IPS DF 19.7 (cell line): Measurements from ENCODE around the gene NLRP6.
"Not testable (repeated sequence)": the region's sequence is repeated elsewhere in the genome, so short reads cannot be mapped to it uniquely, and the experiment has no call there.

Experiments
- DNase-seq: peaks from one replicate; pipeline ENCODE4 v3.0.0-alpha.2; 2013; ENCODE audit warnings: low read depth, low spot score

Gene NLRP6

GRCh38 chr11:293852-294661, 15.8 kb downstream of the NLRP6 start:
- DNase-seq, result no peak

DNA sequence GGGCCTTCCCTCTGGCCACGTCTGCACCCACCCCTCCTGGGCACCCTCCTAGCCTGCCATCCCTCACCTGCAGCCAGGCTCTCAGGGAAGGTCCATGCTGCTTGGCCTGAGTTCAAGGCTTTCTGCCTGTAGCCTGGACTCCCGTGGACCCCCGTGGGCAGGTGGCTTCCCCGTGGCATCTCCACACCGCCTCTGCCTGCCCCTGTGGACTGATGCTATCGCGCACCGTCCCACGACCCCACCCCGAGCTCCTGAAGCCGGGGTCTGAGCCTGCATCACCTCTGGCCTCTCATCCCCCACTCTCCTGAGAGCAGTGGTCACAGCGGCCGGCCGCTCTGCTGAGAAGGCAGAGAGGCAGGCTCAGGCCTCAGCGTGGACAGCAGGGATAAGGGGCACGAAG, 16.6 kb downstream of the NLRP6 start:
- no peak for DNase-seq

DNA sequence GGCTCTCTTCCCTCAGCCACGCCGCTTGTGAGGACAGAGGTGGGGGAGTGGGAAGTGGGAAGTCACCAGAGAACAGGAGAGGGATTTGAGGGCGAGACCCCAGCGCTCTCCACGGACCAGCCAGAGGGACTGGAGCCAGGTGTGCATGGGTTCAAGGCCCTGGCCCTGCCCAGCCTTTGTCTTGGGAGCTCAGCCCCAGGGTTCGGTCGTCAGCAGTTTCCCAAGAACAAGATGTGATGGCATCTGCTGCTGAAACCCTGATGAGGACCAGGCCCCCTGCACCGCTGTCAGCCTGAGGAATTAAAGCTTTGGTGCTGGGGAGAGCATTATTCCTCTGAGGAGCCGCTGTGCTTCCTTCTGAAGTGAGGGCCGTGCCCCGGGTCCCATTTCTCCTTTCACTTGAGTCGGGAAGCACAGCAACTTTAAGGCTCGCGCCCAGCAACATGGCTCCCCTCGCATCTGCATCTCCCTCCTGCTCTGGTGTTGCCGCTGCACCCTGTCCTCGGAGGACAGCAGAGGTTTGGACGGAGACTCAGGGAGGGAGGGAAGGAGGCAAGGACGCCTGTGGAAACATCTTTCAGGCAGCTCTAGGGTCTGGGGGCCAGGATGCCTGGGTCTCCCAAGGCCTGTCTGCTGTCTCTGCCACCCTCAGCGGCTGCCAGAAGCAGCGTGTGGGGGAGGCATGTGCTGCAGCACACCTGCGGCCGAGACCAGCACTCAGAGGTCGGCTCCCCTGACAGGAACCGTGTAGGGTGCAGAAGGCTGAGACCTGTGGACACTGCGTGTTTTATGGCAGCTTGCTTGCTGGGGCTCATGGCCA, 17.4 kb downstream of the NLRP6 start:
- DNase-seq, result no peak

- DNase-seq, result no peak
Observed at GRCh38 chr11:296171-297050, 18.2 kb downstream of the NLRP6 start.

DNA sequence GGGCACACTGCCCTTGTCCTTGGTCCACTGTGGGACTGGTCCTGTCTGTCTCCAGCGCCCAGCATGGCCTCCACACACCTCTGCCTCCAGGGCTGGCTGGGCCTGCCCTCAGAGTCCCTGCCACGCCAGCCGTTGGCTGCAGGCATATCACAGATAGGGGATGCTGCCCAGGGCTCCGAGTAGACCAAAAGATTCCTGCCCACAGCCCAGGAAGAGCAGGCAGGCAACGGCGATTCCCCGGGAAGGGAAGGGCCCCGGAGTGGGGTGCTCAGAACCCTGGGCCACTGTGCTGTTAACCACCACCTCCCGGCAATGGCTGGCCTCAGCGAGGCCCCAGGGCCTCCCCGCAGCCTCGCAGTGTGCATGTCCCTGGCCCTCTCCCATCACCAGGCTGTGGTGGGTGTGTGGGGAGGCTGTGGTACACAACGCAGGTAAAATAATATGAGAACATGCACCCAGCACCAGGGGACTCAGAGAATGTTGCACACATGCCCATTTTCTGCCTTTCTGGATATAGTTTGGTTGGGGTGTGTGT, 18.9 kb downstream of the NLRP6 start:
- DNase-seq, result no peak

- DNase-seq, result no peak
Observed at GRCh38 chr11:297586-298405, 19.6 kb downstream of the NLRP6 start.

DNA sequence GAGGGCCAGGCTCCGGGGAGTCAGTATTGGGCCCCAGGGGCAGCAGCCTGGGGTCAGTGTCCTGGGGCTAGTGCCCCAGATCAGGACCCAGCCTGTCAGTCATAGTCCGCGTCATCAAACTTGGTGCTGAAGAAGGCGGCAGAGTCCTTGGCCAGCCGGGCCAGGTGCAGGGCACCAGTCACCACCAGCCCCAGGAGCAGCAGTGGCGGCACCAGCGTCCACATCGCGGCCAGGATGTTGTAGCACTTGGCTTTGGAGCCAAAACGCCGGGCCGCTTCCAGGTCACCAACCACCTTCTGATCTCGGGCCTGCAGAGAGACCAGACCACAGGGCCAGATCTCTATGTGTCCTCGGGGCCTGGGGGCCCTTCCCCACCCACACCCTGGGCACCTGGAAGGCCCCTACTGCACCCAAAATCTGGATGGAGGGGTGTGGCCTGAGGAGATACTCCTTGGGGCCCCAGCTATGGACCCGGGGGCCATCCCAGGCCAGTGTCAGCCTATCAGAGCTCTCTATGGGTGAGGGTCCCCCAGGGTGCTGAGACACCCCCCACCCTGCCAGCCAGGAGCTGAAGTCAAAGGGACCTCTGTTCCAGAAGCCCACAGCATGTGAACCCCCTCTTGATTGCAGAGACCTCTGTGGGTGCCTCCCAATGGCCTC, 20.3 kb downstream of the NLRP6 start:
- no peak for DNase-seq

DNA sequence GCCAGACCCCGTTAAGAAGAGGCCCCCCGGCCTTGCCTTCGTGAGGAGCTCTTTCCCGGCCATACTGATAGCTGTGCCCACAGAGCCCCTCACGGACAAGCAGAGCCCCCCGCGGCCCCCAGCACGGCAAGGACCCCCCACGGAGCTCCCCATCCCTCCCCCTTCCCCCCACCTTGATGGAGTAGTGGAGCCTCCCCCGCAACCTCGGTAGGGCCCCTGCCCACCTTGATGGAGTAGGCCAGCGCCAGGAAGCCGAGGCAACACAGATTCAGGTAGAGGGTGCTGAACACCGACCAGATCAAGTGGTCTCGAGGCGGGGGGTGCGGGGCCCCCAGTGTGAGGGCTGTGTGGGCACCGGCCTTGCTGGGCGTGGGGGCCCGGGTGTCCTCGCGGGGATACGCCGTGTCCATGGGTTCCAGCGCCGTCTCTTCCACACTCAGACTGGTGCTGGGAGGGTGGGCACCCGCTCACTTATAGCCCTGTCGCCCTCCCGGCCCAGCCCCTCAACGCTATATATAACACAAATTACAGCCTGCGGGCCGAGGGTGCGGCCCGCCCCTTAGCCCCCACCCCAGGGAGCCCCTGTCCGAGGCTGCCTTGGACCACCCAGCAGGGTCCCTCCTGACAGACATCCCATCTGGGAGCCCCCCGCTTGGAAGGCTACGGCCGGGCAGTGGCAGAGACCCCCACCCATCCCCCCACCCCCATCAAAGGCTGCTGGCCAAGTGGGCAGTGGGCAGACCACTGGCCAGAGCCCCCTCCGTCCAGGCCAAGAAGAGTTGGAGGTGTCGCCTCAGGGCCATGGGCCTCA, 21.1 kb downstream of the NLRP6 start, which contains the start of gene IFITM5:
TSS of gene IFITM5 (minus strand) at position 446 of the 811 bp plus-strand sequence. CDS start at position 410, 36 bp downstream.
- no peak for DNase-seq

- no peak for DNase-seq
Observed at GRCh38 chr11:299951-300735, 21.9 kb downstream of the NLRP6 start.

DNA sequence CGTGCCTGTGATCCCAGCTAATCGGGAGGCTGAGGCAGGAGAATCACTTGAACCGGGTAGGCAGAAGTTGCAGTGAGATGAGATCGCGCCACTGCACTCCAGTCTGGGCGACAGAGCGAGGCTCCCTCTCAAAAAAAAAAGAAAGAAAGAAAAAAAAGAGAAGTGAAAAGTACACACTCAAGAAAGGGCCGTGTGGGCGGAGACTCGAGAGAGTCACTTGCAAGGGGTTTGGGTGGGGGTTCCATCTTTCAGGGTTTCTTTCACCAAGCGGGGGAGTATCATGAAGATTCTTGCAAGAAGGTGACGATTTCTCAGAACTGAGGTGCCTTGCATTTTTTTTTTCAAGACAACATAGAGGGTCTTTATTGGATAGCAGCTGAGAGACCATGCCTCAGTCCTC, 25.2 kb downstream of the NLRP6 start:
- DNase-seq, result no peak

DNA sequence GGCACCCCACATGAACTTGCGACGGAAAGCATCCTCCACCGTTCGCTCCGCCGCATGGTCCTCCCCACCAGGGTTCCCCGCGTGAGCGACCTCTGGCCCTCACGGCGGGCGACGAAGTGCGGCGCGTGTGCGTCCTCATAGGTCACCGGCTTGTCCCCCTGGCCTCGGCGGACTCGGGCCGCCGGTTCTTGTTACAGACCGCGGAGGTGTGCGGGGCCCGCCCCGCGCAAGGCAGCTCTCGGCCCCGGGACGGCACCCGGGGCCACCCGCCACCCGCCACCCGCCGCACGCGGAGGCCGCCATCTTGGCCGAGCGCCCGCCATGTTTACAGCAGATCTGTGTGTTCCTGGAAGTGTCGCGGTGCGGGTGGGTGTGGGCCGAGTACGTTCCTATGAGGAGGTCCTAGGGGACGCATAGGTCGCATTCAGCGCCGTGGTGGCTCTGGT, 25.9 kb downstream of the NLRP6 start:
- no peak for DNase-seq

DNA sequence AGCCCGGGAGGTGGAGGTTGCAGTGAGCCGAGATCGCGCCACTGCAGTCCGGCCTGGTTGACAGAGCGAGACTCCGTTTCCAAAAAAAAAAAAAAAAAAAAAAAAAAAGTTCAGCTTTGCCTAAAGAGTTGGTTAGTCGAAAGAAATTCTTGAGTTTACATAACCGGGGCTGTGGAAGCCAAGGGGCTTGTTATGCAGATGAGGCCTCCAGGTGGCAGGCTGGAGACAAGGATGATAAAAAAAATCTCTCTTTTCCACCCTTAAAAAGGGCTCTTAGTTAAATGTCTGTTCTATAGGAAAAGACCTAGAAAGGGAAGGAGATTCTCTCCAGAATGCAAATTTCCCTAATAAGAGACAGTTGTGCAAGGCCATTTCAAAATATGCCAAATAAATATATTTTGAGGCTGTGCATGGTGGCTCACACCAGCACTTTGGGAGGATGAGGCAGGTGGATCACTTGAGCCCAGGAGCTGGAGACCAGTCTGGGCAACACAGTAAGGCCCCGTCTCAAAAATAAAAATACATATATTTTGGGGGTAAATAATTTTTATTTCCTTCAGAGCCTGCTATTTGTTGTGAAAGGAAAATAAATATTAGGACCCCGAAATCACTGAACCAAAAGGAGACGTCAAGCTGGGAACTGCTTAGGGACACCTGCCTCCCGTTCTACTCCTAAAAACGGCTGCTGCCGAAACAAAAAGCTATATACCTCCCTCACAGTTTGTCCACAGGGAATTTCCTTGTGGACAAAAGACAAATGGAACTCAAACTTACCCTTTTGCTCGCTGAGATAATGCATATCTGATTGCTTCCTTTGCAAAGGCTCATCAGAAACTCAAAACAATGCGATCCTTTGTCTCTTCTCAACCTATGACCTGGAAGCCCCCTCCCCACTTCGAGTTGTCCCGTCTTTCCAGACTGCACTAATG, 27.0 kb downstream of the NLRP6 start:
- DNase-seq, result no peak

- DNase-seq, result no peak
Observed at GRCh38 chr11:305844-306211, 27.6 kb downstream of the NLRP6 start.

DNA sequence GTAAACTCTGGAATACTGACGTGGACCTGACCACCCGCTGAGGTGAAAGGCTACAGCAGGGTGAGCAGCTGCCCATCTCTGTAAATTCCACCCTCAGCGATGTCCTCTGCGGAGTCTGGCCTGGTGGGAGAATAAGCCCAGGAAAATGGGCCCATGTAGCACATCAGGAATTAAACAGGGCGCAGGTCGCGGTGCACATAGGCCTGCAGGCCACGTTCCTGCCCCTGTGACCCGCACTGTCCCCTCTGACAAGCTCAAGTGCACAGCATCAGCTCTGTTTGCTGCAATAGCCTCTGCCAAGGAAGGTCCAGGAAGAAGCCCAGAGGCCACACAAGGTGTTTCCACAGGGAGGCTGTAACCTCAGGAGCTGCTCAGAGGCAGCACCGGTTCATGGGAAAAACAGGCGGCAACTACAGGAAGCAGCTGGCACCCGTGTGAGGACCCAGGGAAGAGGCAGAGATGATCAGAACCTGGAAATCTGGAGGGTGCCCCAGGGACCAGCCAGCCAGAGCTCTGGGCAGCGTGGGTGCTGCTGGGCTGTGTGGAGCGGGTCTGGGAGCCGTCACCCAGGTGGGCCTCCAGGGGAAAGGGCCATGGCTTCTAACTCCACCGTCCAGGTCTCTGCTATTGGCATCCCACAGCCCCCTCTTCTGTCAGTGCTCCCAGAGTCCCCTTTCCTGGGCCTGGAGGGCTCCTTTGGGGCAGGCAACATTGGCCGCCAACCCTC, 28.6 kb downstream of the NLRP6 start:
- no peak for DNase-seq

DNA sequence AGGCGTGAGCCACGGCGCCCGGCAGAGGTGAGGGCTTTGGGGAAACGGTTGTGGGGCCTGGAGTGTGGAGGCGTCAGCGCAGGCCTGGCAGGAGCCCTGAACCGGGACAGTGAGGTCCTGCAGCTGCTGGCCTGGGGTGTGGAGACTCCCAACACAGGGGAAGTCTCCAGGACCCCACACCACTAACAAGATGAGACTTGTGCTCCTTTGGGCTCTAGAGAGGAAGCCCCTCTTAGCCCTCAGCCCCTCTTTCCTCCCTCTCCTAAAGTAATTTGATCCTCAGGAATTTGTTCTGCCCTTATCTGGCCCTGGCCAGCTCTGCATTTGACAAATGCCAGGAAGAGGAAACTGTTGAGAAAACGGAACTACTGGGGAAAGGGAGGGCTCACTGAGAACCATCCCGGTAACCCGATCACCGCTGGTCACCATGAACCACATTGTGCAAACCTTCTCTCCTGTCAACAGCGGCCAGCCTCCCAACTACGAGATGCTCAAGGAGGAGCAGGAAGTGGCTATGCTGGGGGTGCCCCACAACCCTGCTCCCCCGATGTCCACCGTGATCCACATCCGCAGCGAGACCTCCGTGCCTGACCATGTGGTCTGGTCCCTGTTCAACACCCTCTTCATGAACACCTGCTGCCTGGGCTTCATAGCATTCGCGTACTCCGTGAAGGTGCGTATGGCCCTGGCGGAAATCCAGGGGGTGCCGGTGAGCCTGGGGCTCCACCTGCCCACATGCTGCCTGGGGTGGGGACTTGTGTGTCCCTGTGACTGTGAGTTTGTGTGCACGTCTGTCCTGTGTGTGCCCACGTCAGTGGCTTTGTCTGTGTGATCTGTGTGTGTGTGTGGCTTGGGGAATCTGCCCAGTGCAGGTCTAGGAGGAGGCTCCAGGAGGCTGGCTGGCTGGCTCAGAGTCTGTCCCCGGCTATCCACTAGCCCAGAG, 29.8 kb downstream of the NLRP6 start, which contains the start of gene IFITM2:
TSS of gene IFITM2 (plus strand) at position 51 of the 943 bp plus-strand sequence. CDS start at position 428, 377 bp downstream.
- DNase-seq, result not testable (repeated sequence)
